Activated CD4-positive, alpha-beta T cell treated with anti-CD3 and anti-CD28 coated beads, Interleukin-2, amount 10 ng/mL, durations not matched to agents 24 days and 14 days (primary cell): ENCODE results near the gene PDE10A. TPM values are rescaled to one million over a fixed set of nuclear protein-coding genes. Genes with fewer than 3 reads are reported as not detected.

ENCODE experiments used
- DNase-seq: peaks from one replicate; pipeline ENCODE4 v3.0.0; 2022
- H3K27ac Mint-ChIP-seq: one replicate; pipeline ENCODE4 v1.8.0; 2022; ENCODE audit warnings: mild to moderate bottlenecking, mixed read lengths
- H3K27me3 Mint-ChIP-seq: one replicate; pipeline ENCODE4 v1.8.0; 2022; ENCODE audit warnings: mixed read lengths
- H3K36me3 Mint-ChIP-seq: one replicate; pipeline ENCODE4 v1.8.0; 2022; ENCODE audit warnings: low read depth, mild to moderate bottlenecking, mixed read lengths
- H3K4me1 Mint-ChIP-seq: one replicate; pipeline ENCODE4 v1.8.0; 2021; ENCODE audit warnings: mixed read lengths
- H3K4me3 Mint-ChIP-seq: one replicate; pipeline ENCODE4 v1.8.0; 2022; ENCODE audit warnings: mild to moderate bottlenecking, moderate library complexity, mixed read lengths
- H3K9me3 Mint-ChIP-seq: one replicate; pipeline ENCODE4 v1.8.0; 2021; ENCODE audit warnings: mixed read lengths
- intact Hi-C: fragments of 100-400 bp; cut with micrococcal nuclease; formaldehyde crosslinking; loops from one replicate; pipeline ENCODE4 v1.15.1; 2023
- total RNA-seq: library from RNA; stranded (reverse); gene quantifications from 2 replicates; pipeline ENCODE4 v1.2.3, GENCODE V29; 2022

PDE10A gene
- total RNA-seq, 1 donor from 2014 or later, result not detected

GRCh38 chr6:165656581-165657324, 6.3 kb downstream of the PDE10A start:
- intact Hi-C loops, result no loop called here
- H3K4me3 Mint-ChIP-seq, result no peak overlapping the region
- H3K4me1 Mint-ChIP-seq, result no peaks in the 10 kb centered on the region
- peaks cover 24% of the 10 kb centered on the region for H3K27me3 Mint-ChIP-seq
- no peak overlapping the region for H3K27ac Mint-ChIP-seq
- H3K9me3 Mint-ChIP-seq, result no peaks in the 10 kb centered on the region
- no peak for DNase-seq
- H3K36me3 Mint-ChIP-seq, result no peaks in the 10 kb centered on the region

GRCh38 chr6:165655191-165655590, 7.8 kb downstream of the PDE10A start:
- H3K4me3 Mint-ChIP-seq, result no peak overlapping the region
- no peaks in the 10 kb centered on the region for H3K4me1 Mint-ChIP-seq
- DNase-seq, result no peak
- intact Hi-C loops, result no loop called here
- H3K27me3 Mint-ChIP-seq, result peaks cover 17% of the 10 kb centered on the region
- no peaks in the 10 kb centered on the region for H3K9me3 Mint-ChIP-seq
- no peaks in the 10 kb centered on the region for H3K36me3 Mint-ChIP-seq
- no peak overlapping the region for H3K27ac Mint-ChIP-seq

- H3K9me3 Mint-ChIP-seq, result no peaks in the 10 kb centered on the region
- H3K27me3 Mint-ChIP-seq, result peaks cover 9% of the 10 kb centered on the region
- no peak overlapping the region for H3K27ac Mint-ChIP-seq
- no peaks in the 10 kb centered on the region for H3K4me1 Mint-ChIP-seq
- intact Hi-C loops, result no loop called here
- H3K4me3 Mint-ChIP-seq, result no peak overlapping the region
- no peak for DNase-seq
- no peaks in the 10 kb centered on the region for H3K36me3 Mint-ChIP-seq
Observed at GRCh38 chr6:165654144-165654543, 8.9 kb downstream of the PDE10A start.

GRCh38 chr6:165653607-165654006, 9.4 kb downstream of the PDE10A start:
- H3K9me3 Mint-ChIP-seq, result no peaks in the 10 kb centered on the region
- DNase-seq, result no peak
- no peak overlapping the region for H3K4me3 Mint-ChIP-seq
- H3K27ac Mint-ChIP-seq, result no peak overlapping the region
- H3K4me1 Mint-ChIP-seq, result no peaks in the 10 kb centered on the region
- peaks cover 6% of the 10 kb centered on the region for H3K27me3 Mint-ChIP-seq
- intact Hi-C loops, result no loop called here
- no peaks in the 10 kb centered on the region for H3K36me3 Mint-ChIP-seq

GRCh38 chr6:165653196-165653595, 9.8 kb downstream of the PDE10A start:
- Mint-ChIP-seq H3K4me1 (no peaks in the 10 kb centered on the region), H3K27ac (no peak overlapping the region), H3K9me3 (no peaks in the 10 kb centered on the region), H3K4me3 (no peak overlapping the region), H3K27me3 (peaks cover 4% of the 10 kb centered on the region), H3K36me3 (no peaks in the 10 kb centered on the region)
- no peak for DNase-seq
- intact Hi-C loops, result no loop called here

GRCh38 chr6:165652766-165653165, 10.3 kb downstream of the PDE10A start:
- intact Hi-C loops, result no loop called here
- no peak overlapping the region for H3K4me3 Mint-ChIP-seq
- H3K4me1 Mint-ChIP-seq, result no peaks in the 10 kb centered on the region
- no peaks in the 10 kb centered on the region for H3K9me3 Mint-ChIP-seq
- H3K27ac Mint-ChIP-seq, result no peak overlapping the region
- DNase-seq, result no peak
- no peaks in the 10 kb centered on the region for H3K36me3 Mint-ChIP-seq
- no peaks in the 10 kb centered on the region for H3K27me3 Mint-ChIP-seq

- intact Hi-C loops, result no loop called here
- no peaks in the 10 kb centered on the region for H3K27me3 Mint-ChIP-seq
- H3K4me1 Mint-ChIP-seq, result no peaks in the 10 kb centered on the region
- no peak for DNase-seq
- no peak overlapping the region for H3K27ac Mint-ChIP-seq
- H3K4me3 Mint-ChIP-seq, result no peak overlapping the region
- no peaks in the 10 kb centered on the region for H3K9me3 Mint-ChIP-seq
- no peaks in the 10 kb centered on the region for H3K36me3 Mint-ChIP-seq
Observed at GRCh38 chr6:165649166-165650137, 13.6 kb downstream of the PDE10A start.

- no peaks in the 10 kb centered on the region for H3K4me1 Mint-ChIP-seq
- no peaks in the 10 kb centered on the region for H3K27me3 Mint-ChIP-seq
- no peak overlapping the region for H3K4me3 Mint-ChIP-seq
- H3K36me3 Mint-ChIP-seq, result no peaks in the 10 kb centered on the region
- H3K27ac Mint-ChIP-seq, result no peak overlapping the region
- no peaks in the 10 kb centered on the region for H3K9me3 Mint-ChIP-seq
- DNase-seq, result no peak
- intact Hi-C loops, result no loop called here
Observed at GRCh38 chr6:165647041-165647440, 16.0 kb downstream of the PDE10A start.

- intact Hi-C loops, result no loop called here
- no peak overlapping the region for H3K27ac Mint-ChIP-seq
- H3K4me3 Mint-ChIP-seq, result no peak overlapping the region
- H3K9me3 Mint-ChIP-seq, result no peaks in the 10 kb centered on the region
- H3K4me1 Mint-ChIP-seq, result no peaks in the 10 kb centered on the region
- no peaks in the 10 kb centered on the region for H3K27me3 Mint-ChIP-seq
- H3K36me3 Mint-ChIP-seq, result no peaks in the 10 kb centered on the region
- no peak for DNase-seq
Observed at GRCh38 chr6:165645919-165646318, 17.1 kb downstream of the PDE10A start.

- intact Hi-C loops, result no loop called here
- no peaks in the 10 kb centered on the region for H3K9me3 Mint-ChIP-seq
- H3K27ac Mint-ChIP-seq, result no peak overlapping the region
- DNase-seq, result no peak
- H3K27me3 Mint-ChIP-seq, result no peaks in the 10 kb centered on the region
- H3K36me3 Mint-ChIP-seq, result no peaks in the 10 kb centered on the region
- no peak overlapping the region for H3K4me3 Mint-ChIP-seq
- no peaks in the 10 kb centered on the region for H3K4me1 Mint-ChIP-seq
Observed at GRCh38 chr6:165644586-165645266, 18.3 kb downstream of the PDE10A start.

GRCh38 chr6:165643015-165643414, 20.0 kb downstream of the PDE10A start:
- Mint-ChIP-seq H3K4me3 (no peak overlapping the region), H3K27ac (no peak overlapping the region), H3K4me1 (no peaks in the 10 kb centered on the region), H3K9me3 (no peaks in the 10 kb centered on the region), H3K36me3 (no peaks in the 10 kb centered on the region), H3K27me3 (no peaks in the 10 kb centered on the region)
- intact Hi-C loops, result no loop called here
- no peak for DNase-seq

GRCh38 chr6:165641672-165642156, 21.3 kb downstream of the PDE10A start:
- H3K4me1 Mint-ChIP-seq, result no peaks in the 10 kb centered on the region
- DNase-seq, result no peak
- no peak overlapping the region for H3K27ac Mint-ChIP-seq
- no peaks in the 10 kb centered on the region for H3K27me3 Mint-ChIP-seq
- H3K4me3 Mint-ChIP-seq, result no peak overlapping the region
- no peaks in the 10 kb centered on the region for H3K9me3 Mint-ChIP-seq
- intact Hi-C loops, result no loop called here
- H3K36me3 Mint-ChIP-seq, result no peaks in the 10 kb centered on the region

GRCh38 chr6:165640806-165641205, 22.2 kb downstream of the PDE10A start:
- H3K27me3 Mint-ChIP-seq, result no peaks in the 10 kb centered on the region
- H3K9me3 Mint-ChIP-seq, result no peaks in the 10 kb centered on the region
- H3K4me1 Mint-ChIP-seq, result no peaks in the 10 kb centered on the region
- H3K27ac Mint-ChIP-seq, result no peak overlapping the region
- intact Hi-C loops, result no loop called here
- no peaks in the 10 kb centered on the region for H3K36me3 Mint-ChIP-seq
- DNase-seq, result no peak
- H3K4me3 Mint-ChIP-seq, result no peak overlapping the region

GRCh38 chr6:165638530-165638929, 24.5 kb downstream of the PDE10A start:
- Mint-ChIP-seq H3K27ac (no peak overlapping the region), H3K9me3 (no peaks in the 10 kb centered on the region), H3K27me3 (peaks cover 3% of the 10 kb centered on the region), H3K4me1 (peaks cover 2% of the 10 kb centered on the region), H3K36me3 (no peaks in the 10 kb centered on the region), H3K4me3 (no peak overlapping the region)
- DNase-seq, result no peak
- intact Hi-C loops, result no loop called here
